Measurements from ENCODE around the gene RNU2-1.
"Not testable (repeated sequence)": the region's sequence is repeated elsewhere in the genome, so short reads cannot be mapped to it uniquely, and the experiment has no call there.

The RNU2-1 gene

GRCh38 chr17:43203013-43203412 lies 30.8 kb downstream of the RNU2-1 start:
- H3K4me1 Mint-ChIP-seq (ENCODE audit: low read depth); H3K27ac Mint-ChIP-seq; DNase-seq (ENCODE audit: low spot score); H3K27me3 Mint-ChIP-seq (ENCODE audit: low read depth); H3K4me3 Mint-ChIP-seq; H3K9me3 Mint-ChIP-seq: not testable (repeated sequence)
- H3K36me3 Mint-ChIP-seq (ENCODE audit: low read depth): peaks cover 42% of the 10 kb centered on the region

- Mint-ChIP-seq H3K36me3 (ENCODE audit: low read depth) (peaks cover 51% of the 10 kb centered on the region), H3K9me3 (no peaks in the 10 kb centered on the region), H3K27me3 (ENCODE audit: low read depth) (no peaks in the 10 kb centered on the region), H3K4me3 (no peak overlapping the region), H3K27ac (no peak overlapping the region), H3K4me1 (ENCODE audit: low read depth) (no peaks in the 10 kb centered on the region)
- no peak for DNase-seq (ENCODE audit: low spot score)
Measured at GRCh38 chr17:43200127-43200526, 33.6 kb downstream of the RNU2-1 start.

GRCh38 chr17:43199633-43200032 lies 34.1 kb downstream of the RNU2-1 start:
- H3K9me3 Mint-ChIP-seq: no peaks in the 10 kb centered on the region
- no peak overlapping the region for H3K4me3 Mint-ChIP-seq
- H3K27ac Mint-ChIP-seq: no peak overlapping the region
- no peaks in the 10 kb centered on the region for H3K4me1 Mint-ChIP-seq (ENCODE audit: low read depth)
- peaks cover 55% of the 10 kb centered on the region for H3K36me3 Mint-ChIP-seq (ENCODE audit: low read depth)
- H3K27me3 Mint-ChIP-seq (ENCODE audit: low read depth): no peaks in the 10 kb centered on the region
- no peak for DNase-seq (ENCODE audit: low spot score)

- Mint-ChIP-seq H3K27ac (no peak overlapping the region), H3K4me1 (ENCODE audit: low read depth) (no peaks in the 10 kb centered on the region), H3K27me3 (ENCODE audit: low read depth) (no peaks in the 10 kb centered on the region), H3K9me3 (no peaks in the 10 kb centered on the region), H3K36me3 (ENCODE audit: low read depth) (peaks cover 70% of the 10 kb centered on the region), H3K4me3 (no peak overlapping the region)
- DNase-seq (ENCODE audit: low spot score): no peak
Measured at GRCh38 chr17:43193251-43193650, 40.5 kb downstream of the RNU2-1 start.

GRCh38 chr17:43186656-43187055 lies 47.1 kb downstream of the RNU2-1 start:
- H3K9me3 Mint-ChIP-seq; H3K4me1 Mint-ChIP-seq (ENCODE audit: low read depth); H3K27me3 Mint-ChIP-seq (ENCODE audit: low read depth); DNase-seq (ENCODE audit: low spot score); H3K27ac Mint-ChIP-seq; H3K4me3 Mint-ChIP-seq: not testable (repeated sequence)
- H3K36me3 Mint-ChIP-seq (ENCODE audit: low read depth): peaks cover 53% of the 10 kb centered on the region

- Mint-ChIP-seq H3K9me3 (no peaks in the 10 kb centered on the region), H3K4me1 (ENCODE audit: low read depth) (no peaks in the 10 kb centered on the region), H3K27ac (no peak overlapping the region), H3K4me3 (no peak overlapping the region), H3K36me3 (ENCODE audit: low read depth) (peaks cover 40% of the 10 kb centered on the region), H3K27me3 (ENCODE audit: low read depth) (no peaks in the 10 kb centered on the region)
- DNase-seq (ENCODE audit: low spot score): no peak
Measured at GRCh38 chr17:43183921-43184320, 49.9 kb downstream of the RNU2-1 start.
